Stimulated activated CD4-positive, alpha-beta T cell treated with anti-CD3 and anti-CD28 coated beads, Interleukin-2, amount 100 ng/mL, for 48 hours (primary cell): ENCODE data around the gene FRMD4A.
"Not testable (repeated sequence)": the region's sequence is repeated elsewhere in the genome, so short reads cannot be mapped to it uniquely, and the experiment has no call there.

Experiments
- DNase-seq, 2 donors: peaks; one replicate each; pipeline ENCODE4 v3.0.0-alpha.2; 2020

Gene FRMD4A

GRCh38 chr10:14285941-14286560 is 44.7 kb downstream of the FRMD4A start:
- DNase-seq: no peak

- no peak for DNase-seq
Observed at GRCh38 chr10:14282276-14282675, 48.4 kb downstream of the FRMD4A start.

- DNase-seq: no peak
Observed at GRCh38 chr10:14278533-14278932, 52.2 kb downstream of the FRMD4A start.

GRCh38 chr10:14276210-14276609 is 54.5 kb downstream of the FRMD4A start:
- DNase-seq: no peak

- DNase-seq: no peak
Observed at GRCh38 chr10:14271621-14272020, 59.1 kb downstream of the FRMD4A start.

- DNase-seq: no peak
Observed at GRCh38 chr10:14270370-14270769, 60.4 kb downstream of the FRMD4A start.

GRCh38 chr10:14265709-14266108 is 65.0 kb downstream of the FRMD4A start:
- no peak for DNase-seq

GRCh38 chr10:14262836-14263425 is 67.8 kb downstream of the FRMD4A start:
- DNase-seq: no peak

GRCh38 chr10:14261336-14261735 is 69.4 kb downstream of the FRMD4A start:
- no peak for DNase-seq

- no peak for DNase-seq
Observed at GRCh38 chr10:14259696-14260566, 70.8 kb downstream of the FRMD4A start.

GRCh38 chr10:14254368-14254767 is 76.4 kb downstream of the FRMD4A start:
- DNase-seq: no peak

GRCh38 chr10:14253711-14254110 is 77.0 kb downstream of the FRMD4A start:
- no peak for DNase-seq

GRCh38 chr10:14253079-14253478 is 77.6 kb downstream of the FRMD4A start:
- no peak for DNase-seq

- DNase-seq: no peak
Observed at GRCh38 chr10:14250496-14251076, 80.1 kb downstream of the FRMD4A start.

- DNase-seq: no peak
Observed at GRCh38 chr10:14247377-14248116, 83.2 kb downstream of the FRMD4A start.

- DNase-seq: no peak
Observed at GRCh38 chr10:14244801-14245211, 85.9 kb downstream of the FRMD4A start.

GRCh38 chr10:14244147-14244546 is 86.6 kb downstream of the FRMD4A start:
- DNase-seq: no peak

GRCh38 chr10:14243221-14243620 is 87.5 kb downstream of the FRMD4A start:
- DNase-seq: no peak

GRCh38 chr10:14241196-14241595 is 89.5 kb downstream of the FRMD4A start:
- DNase-seq: no peak

- no peak for DNase-seq
Observed at GRCh38 chr10:14240253-14241189, 90.2 kb downstream of the FRMD4A start.

- DNase-seq: not testable (repeated sequence)
Observed at GRCh38 chr10:14238659-14239058, 92.1 kb downstream of the FRMD4A start.

- DNase-seq: no peak
Observed at GRCh38 chr10:14236341-14236740, 94.4 kb downstream of the FRMD4A start.
